ENCODE results near the gene ADAMTS12.

ADAMTS12 gene

GRCh38 chr5:33748754-33749153 is 143.0 kb downstream of the ADAMTS12 start:
- TF ChIP-seq CTCF (conservative IDR thresholded peaks at IDR 0.05; ENCODE audit: control insufficient read depth, insufficient read depth, low read depth, low read length) = no peak
- no peak overlapping the region for H3K4me3 ChIP-seq (ENCODE audit: control insufficient read depth, low read depth, low read length)
- no peak for DNase-seq (ENCODE audit: low read depth)

DNA sequence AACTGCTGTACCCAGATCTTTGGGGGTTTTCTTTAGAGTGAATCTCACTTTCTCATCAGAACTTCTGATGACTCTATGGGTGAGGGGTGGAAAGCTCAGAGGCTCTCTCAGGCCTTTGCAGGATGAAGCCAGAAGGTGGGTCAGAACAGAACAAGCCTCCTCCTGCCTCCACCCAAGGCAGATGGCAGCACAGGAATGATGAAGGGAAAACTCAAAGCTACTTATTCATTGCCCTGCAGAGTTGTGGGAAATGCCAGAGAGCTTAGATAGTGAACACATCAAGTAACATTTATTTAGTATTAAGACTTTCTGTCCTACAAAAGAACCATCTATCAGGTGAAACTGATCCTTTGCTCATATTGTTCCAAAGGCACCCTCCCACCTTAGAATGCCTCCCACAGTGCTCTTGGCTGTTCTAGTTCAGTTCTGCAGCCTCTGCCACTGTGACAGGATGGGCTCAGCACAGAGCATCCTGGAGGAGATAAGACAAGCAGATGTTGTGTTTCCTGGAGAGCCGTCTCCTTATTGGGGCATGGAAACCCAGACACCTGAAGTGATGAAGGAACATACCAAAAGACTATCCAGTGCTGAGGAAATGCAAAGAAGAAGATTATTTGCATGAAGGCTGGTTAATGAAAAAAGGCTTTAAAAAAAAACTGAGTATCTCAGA is 146.6 kb downstream of the ADAMTS12 start:
- no peak for TF ChIP-seq CTCF (conservative IDR thresholded peaks at IDR 0.05; ENCODE audit: control insufficient read depth, insufficient read depth, low read depth, low read length)
- DNase-seq (ENCODE audit: low read depth) = no peak
- no peak overlapping the region for H3K4me3 ChIP-seq (ENCODE audit: control insufficient read depth, low read depth, low read length)

DNA sequence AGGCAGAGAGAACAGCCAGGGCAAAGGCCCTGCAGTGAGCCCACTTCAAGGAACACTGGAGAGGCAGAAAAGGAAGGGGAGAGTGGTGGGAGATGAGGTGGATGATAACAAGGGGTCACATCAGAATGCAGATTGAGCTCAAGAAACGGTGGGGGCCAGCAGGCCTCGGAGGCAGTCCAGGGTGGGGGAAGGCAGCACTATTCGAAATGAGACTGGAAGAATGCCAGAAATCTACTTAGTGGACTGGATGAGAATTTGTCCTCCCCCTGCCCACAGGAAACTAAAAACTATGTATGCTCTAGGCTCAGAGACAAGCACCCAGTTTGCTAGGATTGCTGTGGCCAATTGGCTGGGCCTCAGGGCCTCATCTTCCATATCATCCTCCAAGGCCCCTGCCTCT is 148.7 kb downstream of the ADAMTS12 start:
- DNase-seq (ENCODE audit: low read depth) = no peak
- no peak for TF ChIP-seq CTCF (conservative IDR thresholded peaks at IDR 0.05; ENCODE audit: control insufficient read depth, insufficient read depth, low read depth, low read length)
- H3K4me3 ChIP-seq (ENCODE audit: control insufficient read depth, low read depth, low read length) = no peak overlapping the region

- TF ChIP-seq CTCF (conservative IDR thresholded peaks at IDR 0.05; ENCODE audit: control insufficient read depth, insufficient read depth, low read depth, low read length) = no peak
- no peak overlapping the region for H3K4me3 ChIP-seq (ENCODE audit: control insufficient read depth, low read depth, low read length)
- DNase-seq (ENCODE audit: low read depth) = no peak
These were observed 149.6 kb downstream of the ADAMTS12 start for GRCh38 chr5:33742181-33742580.

DNA sequence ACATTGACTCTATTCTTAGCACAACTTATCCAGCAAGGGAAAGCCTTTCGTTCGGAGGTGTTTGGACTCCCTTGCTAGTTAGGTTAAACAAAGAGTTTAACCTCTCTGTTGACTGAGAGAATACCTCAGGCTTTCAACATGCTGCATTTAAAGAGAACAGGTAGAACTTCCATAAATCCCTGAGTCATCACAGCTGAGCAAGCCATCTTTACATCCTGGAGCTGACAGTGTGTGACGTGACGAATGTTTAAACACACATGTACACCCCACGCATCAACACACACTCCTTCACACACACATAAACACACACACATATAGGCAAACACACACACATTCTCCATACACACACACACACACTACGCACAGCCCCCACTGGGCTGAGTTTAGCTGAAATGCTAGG is 152.8 kb downstream of the ADAMTS12 start:
- no peak for TF ChIP-seq CTCF (conservative IDR thresholded peaks at IDR 0.05; ENCODE audit: control insufficient read depth, insufficient read depth, low read depth, low read length)
- no peak overlapping the region for H3K4me3 ChIP-seq (ENCODE audit: control insufficient read depth, low read depth, low read length)
- no peak for DNase-seq (ENCODE audit: low read depth)

GRCh38 chr5:33738097-33738496 is 153.7 kb downstream of the ADAMTS12 start:
- no peak overlapping the region for H3K4me3 ChIP-seq (ENCODE audit: control insufficient read depth, low read depth, low read length)
- no peak for TF ChIP-seq CTCF (conservative IDR thresholded peaks at IDR 0.05; ENCODE audit: control insufficient read depth, insufficient read depth, low read depth, low read length)
- DNase-seq (ENCODE audit: low read depth) = no peak

DNA sequence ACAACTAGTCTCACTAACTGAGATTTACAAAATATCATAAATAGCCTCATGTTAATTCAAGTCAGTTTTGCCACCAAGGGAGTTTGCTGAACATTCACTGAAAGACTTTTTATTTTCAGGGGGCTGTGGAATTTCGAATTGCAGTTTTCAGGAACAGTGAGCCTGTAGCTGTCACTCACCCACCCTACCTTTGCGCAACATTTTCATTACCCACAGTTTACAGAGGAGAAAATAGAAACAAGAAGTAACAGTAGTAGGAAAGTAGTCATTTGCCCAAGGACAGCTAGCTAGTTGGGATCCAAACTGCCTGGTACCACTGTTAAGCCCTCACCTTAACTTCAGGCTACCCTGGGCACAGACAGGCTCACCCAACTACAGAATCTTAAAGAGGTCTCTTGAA is 154.1 kb downstream of the ADAMTS12 start:
- TF ChIP-seq CTCF (conservative IDR thresholded peaks at IDR 0.05; ENCODE audit: control insufficient read depth, insufficient read depth, low read depth, low read length) = no peak
- no peak overlapping the region for H3K4me3 ChIP-seq (ENCODE audit: control insufficient read depth, low read depth, low read length)
- DNase-seq (ENCODE audit: low read depth) = no peak

All from fibroblast of mammary gland (primary cell).